DOHH2 (cell line): Measurements from ENCODE around the gene DPYSL5.

Experiments used
- CTCF ChIP-seq: fragments of 200-600 bp; sonication (generic); IDR thresholded peaks from one replicate; pipeline ENCODE4 v1.5.1; 2014; ENCODE audit warnings: antibody characterized with exemption, mild to moderate bottlenecking, low read depth, low read length; ENCODE audit not compliant: poor library complexity, severe bottlenecking
- EZH2phosphoT487 ChIP-seq: fragments of 200-600 bp; sonication (generic); IDR thresholded peaks from 2 replicates; pipeline ENCODE4 v1.6.1; 2017; ENCODE audit warnings: borderline replicate concordance, mild to moderate bottlenecking, antibody characterized with exemption, low read length, moderate library complexity, mixed read lengths

- TF ChIP-seq CTCF (no peak), EZH2phosphoT487 (no peak)
Observed at GRCh38 chr2:26854283-26854827, 6.4 kb downstream of the DPYSL5 start.
